RKO (cell line): ENCODE data around the gene CMKLR1.
A peak's percentile ranks its signal among the peaks of the same experiment; 100 is the strongest.

Experiments used
- DNase-seq: peaks from one replicate; pipeline ENCODE4 v3.0.0-alpha.2; 2016; ENCODE audit warnings: low spot score

The CMKLR1 gene

GRCh38 chr12:108361606-108362005 lies 22.5 kb upstream of the CMKLR1 start:
- DNase-seq, result no peak

GRCh38 chr12:108360487-108360886 lies 21.4 kb upstream of the CMKLR1 start:
- no peak for DNase-seq

GRCh38 chr12:108360057-108360456 lies 20.9 kb upstream of the CMKLR1 start:
- DNase-seq, result no peak

GRCh38 chr12:108358580-108358965 lies 19.5 kb upstream of the CMKLR1 start:
- DNase-seq, result no peak

- no peak for DNase-seq
These were observed 18.9 kb upstream of the CMKLR1 start for GRCh38 chr12:108357834-108358579.

- DNase-seq, result no peak
These were observed 18.0 kb upstream of the CMKLR1 start for GRCh38 chr12:108356835-108357806.

- no peak for DNase-seq
These were observed 16.0 kb upstream of the CMKLR1 start for GRCh38 chr12:108355069-108355468.

- DNase-seq, result no peak
These were observed 13.5 kb upstream of the CMKLR1 start for GRCh38 chr12:108352591-108352990.

GRCh38 chr12:108350511-108350910 lies 11.4 kb upstream of the CMKLR1 start:
- no peak for DNase-seq

GRCh38 chr12:108349278-108349688 lies 10.2 kb upstream of the CMKLR1 start:
- no peak for DNase-seq

- DNase-seq, result no peak
These were observed 9.7 kb upstream of the CMKLR1 start for GRCh38 chr12:108348842-108349241.

GRCh38 chr12:108346727-108347710 lies 7.9 kb upstream of the CMKLR1 start:
- DNase-seq, result no peak

GRCh38 chr12:108345716-108346633 lies 6.9 kb upstream of the CMKLR1 start:
- DNase-seq, result no peak

- DNase-seq, result no peak
These were observed 3.9 kb upstream of the CMKLR1 start for GRCh38 chr12:108342985-108343384.

- no peak for DNase-seq
These were observed 3.0 kb upstream of the CMKLR1 start for GRCh38 chr12:108341854-108342847.

- DNase-seq, result no peak
These were observed 2.2 kb upstream of the CMKLR1 start for GRCh38 chr12:108341356-108341755.

GRCh38 chr12:108340037-108340436 lies 926 bp upstream of the CMKLR1 start:
- DNase-seq, result no peak

GRCh38 chr12:108337235-108338223 lies 1.6 kb downstream of the CMKLR1 start:
- peak; percentile 56 for DNase-seq
